Measurements from ENCODE around the gene RPS15.

DNA sequence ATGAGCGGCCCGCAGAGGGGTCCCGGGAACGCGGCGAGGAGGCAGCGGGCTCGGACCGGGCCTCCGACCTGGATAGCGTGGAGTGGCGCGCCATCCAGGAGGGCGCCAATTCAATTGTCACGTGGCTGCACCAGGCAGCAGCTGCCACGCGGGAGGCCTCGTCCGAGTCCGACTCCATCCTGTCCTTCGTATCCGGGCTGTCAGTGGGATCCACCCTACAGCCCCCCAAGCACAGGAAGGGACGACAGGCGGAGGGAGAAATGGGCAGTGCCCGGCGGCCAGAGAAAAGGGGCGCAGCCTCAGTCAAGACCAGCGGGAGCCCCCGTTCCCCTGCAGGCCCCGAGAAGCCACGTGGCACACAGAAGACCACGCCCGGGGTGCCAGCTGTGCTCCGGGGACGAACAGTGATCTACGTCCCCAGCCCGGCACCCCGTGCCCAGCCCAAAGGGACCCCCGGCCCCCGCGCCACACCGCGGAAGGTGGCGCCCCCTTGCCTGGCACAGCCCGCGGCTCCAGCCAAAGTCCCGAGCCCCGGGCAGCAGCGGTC lies 30.2 kb downstream of the RPS15 start:
- TF ChIP-seq, protein P1, sequence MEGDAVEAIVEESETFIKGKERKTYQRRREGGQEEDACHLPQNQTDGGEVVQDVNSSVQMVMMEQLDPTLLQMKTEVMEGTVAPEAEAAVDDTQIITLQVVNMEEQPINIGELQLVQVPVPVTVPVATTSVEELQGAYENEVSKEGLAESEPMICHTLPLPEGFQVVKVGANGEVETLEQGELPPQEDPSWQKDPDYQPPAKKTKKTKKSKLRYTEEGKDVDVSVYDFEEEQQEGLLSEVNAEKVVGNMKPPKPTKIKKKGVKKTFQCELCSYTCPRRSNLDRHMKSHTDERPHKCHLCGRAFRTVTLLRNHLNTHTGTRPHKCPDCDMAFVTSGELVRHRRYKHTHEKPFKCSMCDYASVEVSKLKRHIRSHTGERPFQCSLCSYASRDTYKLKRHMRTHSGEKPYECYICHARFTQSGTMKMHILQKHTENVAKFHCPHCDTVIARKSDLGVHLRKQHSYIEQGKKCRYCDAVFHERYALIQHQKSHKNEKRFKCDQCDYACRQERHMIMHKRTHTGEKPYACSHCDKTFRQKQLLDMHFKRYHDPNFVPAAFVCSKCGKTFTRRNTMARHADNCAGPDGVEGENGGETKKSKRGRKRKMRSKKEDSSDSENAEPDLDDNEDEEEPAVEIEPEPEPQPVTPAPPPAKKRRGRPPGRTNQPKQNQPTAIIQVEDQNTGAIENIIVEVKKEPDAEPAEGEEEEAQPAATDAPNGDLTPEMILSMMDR (IDR thresholded peaks at IDR 0.05 in 2 of 3, conservative IDR thresholded peaks at IDR 0.05 in 1 of 3; ENCODE audit: insufficient read depth in 2 of 3, low read depth in 1 of 3, low read length in 3 of 3) = no peak
- TF ChIP-seq EZH2 (IDR thresholded peaks at IDR 0.05; ENCODE audit: borderline replicate concordance, low read depth, low read length) = no peak
- TF ChIP-seq ZNF436 (CRISPR knock-in tag; IDR thresholded peaks at IDR 0.05) = no peak
- TF ChIP-seq HDAC3 (IDR thresholded peaks at IDR 0.05; ENCODE audit: borderline replicate concordance, partially characterized antibody) = no peak
- TF ChIP-seq, protein P2, sequence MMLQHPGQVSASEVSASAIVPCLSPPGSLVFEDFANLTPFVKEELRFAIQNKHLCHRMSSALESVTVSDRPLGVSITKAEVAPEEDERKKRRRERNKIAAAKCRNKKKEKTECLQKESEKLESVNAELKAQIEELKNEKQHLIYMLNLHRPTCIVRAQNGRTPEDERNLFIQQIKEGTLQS (IDR thresholded peaks at IDR 0.05) = no peak
- TF ChIP-seq, protein P2 (CRISPR knock-in tag; conservative IDR thresholded peaks at IDR 0.05) = no peak
- TF ChIP-seq ZNF282 (CRISPR knock-in tag; IDR thresholded peaks at IDR 0.05) = no peak
- no peak for TF ChIP-seq SIN3B (IDR thresholded peaks at IDR 0.05; ENCODE audit: low read depth)
- TF ChIP-seq, protein P3, sequence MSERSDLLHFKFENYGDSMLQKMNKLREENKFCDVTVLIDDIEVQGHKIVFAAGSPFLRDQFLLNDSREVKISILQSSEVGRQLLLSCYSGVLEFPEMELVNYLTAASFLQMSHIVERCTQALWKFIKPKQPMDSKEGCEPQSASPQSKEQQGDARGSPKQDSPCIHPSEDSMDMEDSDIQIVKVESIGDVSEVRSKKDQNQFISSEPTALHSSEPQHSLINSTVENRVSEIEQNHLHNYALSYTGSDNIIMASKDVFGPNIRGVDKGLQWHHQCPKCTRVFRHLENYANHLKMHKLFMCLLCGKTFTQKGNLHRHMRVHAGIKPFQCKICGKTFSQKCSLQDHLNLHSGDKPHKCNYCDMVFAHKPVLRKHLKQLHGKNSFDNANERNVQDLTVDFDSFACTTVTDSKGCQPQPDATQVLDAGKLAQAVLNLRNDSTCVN (CRISPR knock-in tag; IDR thresholded peaks at IDR 0.05) = no peak
- no peak for TF ChIP-seq POLR2AphosphoS5 (IDR thresholded peaks at IDR 0.05; ENCODE audit: control insufficient read depth, insufficient read depth, low read depth, low read length)
- TF ChIP-seq NFXL1 (CRISPR knock-in tag; IDR thresholded peaks at IDR 0.05) = no peak
- TF ChIP-seq, protein P4, sequence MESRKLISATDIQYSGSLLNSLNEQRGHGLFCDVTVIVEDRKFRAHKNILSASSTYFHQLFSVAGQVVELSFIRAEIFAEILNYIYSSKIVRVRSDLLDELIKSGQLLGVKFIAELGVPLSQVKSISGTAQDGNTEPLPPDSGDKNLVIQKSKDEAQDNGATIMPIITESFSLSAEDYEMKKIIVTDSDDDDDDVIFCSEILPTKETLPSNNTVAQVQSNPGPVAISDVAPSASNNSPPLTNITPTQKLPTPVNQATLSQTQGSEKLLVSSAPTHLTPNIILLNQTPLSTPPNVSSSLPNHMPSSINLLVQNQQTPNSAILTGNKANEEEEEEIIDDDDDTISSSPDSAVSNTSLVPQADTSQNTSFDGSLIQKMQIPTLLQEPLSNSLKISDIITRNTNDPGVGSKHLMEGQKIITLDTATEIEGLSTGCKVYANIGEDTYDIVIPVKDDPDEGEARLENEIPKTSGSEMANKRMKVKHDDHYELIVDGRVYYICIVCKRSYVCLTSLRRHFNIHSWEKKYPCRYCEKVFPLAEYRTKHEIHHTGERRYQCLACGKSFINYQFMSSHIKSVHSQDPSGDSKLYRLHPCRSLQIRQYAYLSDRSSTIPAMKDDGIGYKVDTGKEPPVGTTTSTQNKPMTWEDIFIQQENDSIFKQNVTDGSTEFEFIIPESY (CRISPR knock-in tag; IDR thresholded peaks at IDR 0.05) = no peak

All from K562 (cell line).